ENCODE measurements around the gene MCTP2.

The MCTP2 gene

DNA sequence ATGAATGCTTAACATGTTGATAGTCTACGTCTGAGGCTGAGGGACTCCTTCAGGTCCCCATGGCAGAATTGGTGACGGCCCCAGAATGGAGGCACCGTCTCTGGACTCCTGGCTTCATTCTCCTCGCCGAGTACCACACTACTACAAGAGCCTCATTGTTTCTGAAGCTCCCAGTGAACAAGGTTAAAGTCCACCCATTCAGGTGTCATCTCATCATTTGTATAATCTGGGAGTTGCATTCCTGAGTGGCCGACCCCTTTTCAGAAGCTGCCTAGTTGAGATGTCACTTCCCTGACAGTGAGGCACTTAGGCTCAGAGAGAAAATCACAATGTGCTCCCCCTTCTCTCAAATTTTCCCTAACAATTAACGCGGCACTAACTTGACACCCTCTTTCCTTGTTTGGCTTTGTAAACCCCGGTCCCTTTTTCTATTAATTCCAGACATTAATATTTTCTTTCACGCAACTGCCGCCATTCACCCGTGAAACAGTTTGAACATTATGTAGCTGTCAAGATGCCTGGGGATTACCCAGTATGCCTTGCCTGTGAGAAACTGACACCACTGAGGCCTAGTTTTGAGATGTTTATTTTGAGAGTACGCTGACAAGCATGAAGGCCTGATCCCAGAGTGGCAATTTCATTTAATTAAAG is 105.6 kb downstream of the MCTP2 start:
- Mint-ChIP-seq H3K4me3 (no peak overlapping the region), H3K9me3 (no peaks in the 10 kb centered on the region), H3K36me3 (ENCODE audit: insufficient read depth) (peaks cover 4% of the 10 kb centered on the region), H3K27ac (no peak overlapping the region), H3K4me1 (ENCODE audit: low read depth in 2 of 2) (peaks cover 4 to 7% of the 10 kb centered on the region in 2 donors), H3K27me3 (no peaks in the 10 kb centered on the region)
- DNase-seq = no peak
- ATAC-seq (replicated peaks) = no peak

GRCh38 chr15:94338243-94338846 is 107.0 kb downstream of the MCTP2 start:
- H3K4me1 Mint-ChIP-seq (ENCODE audit: low read depth in 2 of 2) = peaks cover 4 to 7% of the 10 kb centered on the region in 2 donors
- H3K9me3 Mint-ChIP-seq = no peaks in the 10 kb centered on the region
- peaks cover 4% of the 10 kb centered on the region for H3K36me3 Mint-ChIP-seq (ENCODE audit: insufficient read depth)
- ATAC-seq (replicated peaks) (no peak), DNase-seq (no peak)
- no peak overlapping the region for H3K4me3 Mint-ChIP-seq
- no peaks in the 10 kb centered on the region for H3K27me3 Mint-ChIP-seq
- no peak overlapping the region for H3K27ac Mint-ChIP-seq

- Mint-ChIP-seq H3K27me3 (no peaks in the 10 kb centered on the region), H3K9me3 (no peaks in the 10 kb centered on the region), H3K27ac (peak overlapping the region in 1 of 2 donors; percentile 28), H3K4me1 (ENCODE audit: low read depth in 2 of 2) (peaks cover 1 to 9% of the 10 kb centered on the region in 2 donors), H3K4me3 (no peak overlapping the region), H3K36me3 (ENCODE audit: insufficient read depth) (peaks cover 13% of the 10 kb centered on the region)
- DNase-seq (no peak), ATAC-seq (replicated peaks) (no peak)
These were observed 114.9 kb downstream of the MCTP2 start for GRCh38 chr15:94346282-94346681.

DNA sequence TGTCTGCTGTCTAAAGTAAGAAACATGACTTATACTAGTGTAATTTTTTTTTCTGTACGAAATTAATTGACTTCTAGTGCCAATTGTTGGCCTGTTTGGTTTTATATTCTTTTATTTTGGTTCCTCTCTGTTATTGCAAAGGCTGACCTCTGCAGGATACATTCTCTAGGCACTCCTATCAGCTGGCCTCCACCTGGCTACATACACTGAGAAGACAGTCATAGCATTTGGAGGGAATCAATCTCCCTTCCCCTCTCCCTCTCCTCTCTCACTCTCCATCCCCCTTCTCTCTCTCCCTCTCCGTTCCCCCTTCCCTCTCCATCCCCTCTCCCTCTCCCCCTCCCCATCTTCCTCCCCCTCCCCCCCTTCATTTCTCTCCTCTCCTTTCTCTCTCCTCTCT is 116.7 kb downstream of the MCTP2 start:
- H3K27ac Mint-ChIP-seq = peak overlapping the region; percentile 1 to 7
- DNase-seq = no peak
- peaks cover 22% of the 10 kb centered on the region for H3K36me3 Mint-ChIP-seq (ENCODE audit: insufficient read depth)
- no peak for ATAC-seq (replicated peaks)
- no peaks in the 10 kb centered on the region for H3K27me3 Mint-ChIP-seq
- peaks cover 1 to 9% of the 10 kb centered on the region in 2 donors for H3K4me1 Mint-ChIP-seq (ENCODE audit: low read depth in 2 of 2)
- no peaks in the 10 kb centered on the region for H3K9me3 Mint-ChIP-seq
- H3K4me3 Mint-ChIP-seq = no peak overlapping the region

GRCh38 chr15:94351031-94351535 is 119.7 kb downstream of the MCTP2 start:
- no peak overlapping the region for H3K4me3 Mint-ChIP-seq
- H3K9me3 Mint-ChIP-seq = no peaks in the 10 kb centered on the region
- no peak overlapping the region for H3K27ac Mint-ChIP-seq
- H3K4me1 Mint-ChIP-seq (ENCODE audit: low read depth in 2 of 2) = peaks cover 1 to 9% of the 10 kb centered on the region in 2 donors
- no peak for DNase-seq
- H3K27me3 Mint-ChIP-seq = no peaks in the 10 kb centered on the region
- H3K36me3 Mint-ChIP-seq (ENCODE audit: insufficient read depth) = peaks cover 33% of the 10 kb centered on the region
- no peak for ATAC-seq (replicated peaks)

- H3K36me3 Mint-ChIP-seq (ENCODE audit: insufficient read depth) = peaks cover 42% of the 10 kb centered on the region
- ATAC-seq (replicated peaks) = no peak
These were observed 121.5 kb downstream of the MCTP2 start for GRCh38 chr15:94352636-94353487.

GRCh38 chr15:94353488-94353820 is 122.1 kb downstream of the MCTP2 start:
- no peaks in the 10 kb centered on the region for H3K27me3 Mint-ChIP-seq
- no peak overlapping the region for H3K27ac Mint-ChIP-seq
- DNase-seq = no peak
- H3K4me3 Mint-ChIP-seq = no peak overlapping the region
- peaks cover 43% of the 10 kb centered on the region for H3K36me3 Mint-ChIP-seq (ENCODE audit: insufficient read depth)
- H3K9me3 Mint-ChIP-seq = no peaks in the 10 kb centered on the region
- peaks cover 0 to under 1% of the 10 kb centered on the region in 2 donors for H3K4me1 Mint-ChIP-seq (ENCODE audit: low read depth in 2 of 2)
- no peak for ATAC-seq (replicated peaks)

More at GRCh38 chr15:94352636-94353487, 121.5 kb downstream of the MCTP2 start:
- H3K27me3 Mint-ChIP-seq = no peaks in the 10 kb centered on the region
- H3K27ac Mint-ChIP-seq = no peak overlapping the region
- H3K4me1 Mint-ChIP-seq (ENCODE audit: low read depth in 2 of 2) = peaks cover 0 to 6% of the 10 kb centered on the region in 2 donors
- H3K9me3 Mint-ChIP-seq = no peaks in the 10 kb centered on the region
- DNase-seq = no peak
- H3K4me3 Mint-ChIP-seq = no peak overlapping the region

DNA sequence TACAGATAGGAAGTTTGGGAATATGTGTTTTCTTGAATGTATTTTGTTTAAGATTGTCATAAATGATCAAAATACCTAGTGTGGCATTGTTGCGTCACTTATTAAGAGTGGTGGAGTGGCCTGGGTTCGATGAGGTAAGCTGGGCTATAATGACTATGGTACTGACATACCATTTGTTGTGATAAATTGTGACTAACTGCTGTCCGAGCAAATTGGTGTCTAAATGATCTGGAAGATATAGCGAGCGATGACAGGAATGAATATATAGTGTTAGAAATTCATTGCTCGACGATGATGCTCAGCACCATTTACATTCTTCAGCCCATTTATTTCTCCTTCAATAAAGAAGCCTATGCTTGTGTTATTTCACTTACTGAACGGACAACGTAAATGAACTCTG is 123.3 kb downstream of the MCTP2 start:
- DNase-seq (no peak), ATAC-seq (replicated peaks) (no peak)
- no peaks in the 10 kb centered on the region for H3K9me3 Mint-ChIP-seq
- H3K27ac Mint-ChIP-seq = no peak overlapping the region
- peaks cover under 1% of the 10 kb centered on the region in 2 donors for H3K4me1 Mint-ChIP-seq (ENCODE audit: low read depth in 2 of 2)
- peaks cover 45% of the 10 kb centered on the region for H3K36me3 Mint-ChIP-seq (ENCODE audit: insufficient read depth)
- no peaks in the 10 kb centered on the region for H3K27me3 Mint-ChIP-seq
- H3K4me3 Mint-ChIP-seq = no peak overlapping the region

DNA sequence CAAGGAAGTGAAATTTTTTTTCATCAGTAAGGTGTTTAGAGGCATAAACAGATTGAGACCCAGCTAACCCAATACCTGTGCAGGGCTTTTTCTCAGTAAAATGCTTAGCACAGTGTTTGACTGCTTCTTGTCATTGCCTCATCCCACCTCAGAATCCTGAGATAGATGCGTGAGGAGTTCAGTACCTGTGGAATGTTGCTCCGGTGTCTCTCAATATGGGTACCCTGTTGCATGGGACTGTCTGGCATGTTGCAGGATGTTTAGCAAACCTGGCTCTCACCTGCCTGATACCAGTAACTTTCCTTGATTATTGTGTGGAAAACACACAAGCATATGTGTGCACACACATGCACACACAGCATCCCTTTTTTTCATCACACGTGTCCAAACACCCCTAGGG is 128.4 kb downstream of the MCTP2 start:
- Mint-ChIP-seq H3K27me3 (no peaks in the 10 kb centered on the region), H3K4me3 (no peak overlapping the region), H3K4me1 (ENCODE audit: low read depth in 2 of 2) (peaks cover 4 to 6% of the 10 kb centered on the region in 2 donors), H3K36me3 (ENCODE audit: insufficient read depth) (peaks cover 34% of the 10 kb centered on the region), H3K9me3 (no peaks in the 10 kb centered on the region), H3K27ac (no peak overlapping the region)
- ATAC-seq (replicated peaks) (no peak), DNase-seq (no peak)

DNA sequence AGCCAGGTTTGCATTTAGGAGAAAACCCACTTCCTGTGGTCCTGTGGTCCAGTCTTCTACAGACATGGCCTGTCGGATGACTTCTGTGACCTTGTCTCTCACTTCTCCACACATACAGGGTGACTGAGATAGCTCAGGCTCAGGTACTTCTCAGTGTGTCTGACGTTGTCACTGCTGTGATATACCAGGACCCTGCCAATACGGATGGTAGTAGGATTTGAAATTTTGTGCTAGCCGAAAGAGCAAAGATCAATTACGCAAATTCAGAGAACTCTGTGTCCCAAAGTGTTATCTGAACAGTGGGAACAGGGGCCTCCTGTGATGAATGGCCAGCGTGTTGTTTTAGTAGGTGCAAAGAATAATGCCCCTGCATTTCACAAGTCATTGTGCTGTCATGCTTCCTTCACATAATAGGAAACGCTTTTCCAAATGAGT is 128.9 kb downstream of the MCTP2 start:
- Mint-ChIP-seq H3K4me3 (no peak overlapping the region), H3K4me1 (ENCODE audit: low read depth in 2 of 2) (peaks cover 4 to 6% of the 10 kb centered on the region in 2 donors), H3K27ac (no peak overlapping the region), H3K9me3 (no peaks in the 10 kb centered on the region), H3K36me3 (ENCODE audit: insufficient read depth) (peaks cover 31% of the 10 kb centered on the region), H3K27me3 (no peaks in the 10 kb centered on the region)
- ATAC-seq (replicated peaks) = no peak
- DNase-seq = no peak

- Mint-ChIP-seq H3K9me3 (no peaks in the 10 kb centered on the region), H3K4me3 (no peak overlapping the region), H3K36me3 (ENCODE audit: insufficient read depth) (peaks cover 20% of the 10 kb centered on the region), H3K27ac (no peak overlapping the region), H3K4me1 (ENCODE audit: low read depth in 2 of 2) (peaks cover 4 to 6% of the 10 kb centered on the region in 2 donors), H3K27me3 (no peaks in the 10 kb centered on the region)
- no peak for DNase-seq
- no peak for ATAC-seq (replicated peaks)
These were observed 131.2 kb downstream of the MCTP2 start for GRCh38 chr15:94362385-94363092.

DNA sequence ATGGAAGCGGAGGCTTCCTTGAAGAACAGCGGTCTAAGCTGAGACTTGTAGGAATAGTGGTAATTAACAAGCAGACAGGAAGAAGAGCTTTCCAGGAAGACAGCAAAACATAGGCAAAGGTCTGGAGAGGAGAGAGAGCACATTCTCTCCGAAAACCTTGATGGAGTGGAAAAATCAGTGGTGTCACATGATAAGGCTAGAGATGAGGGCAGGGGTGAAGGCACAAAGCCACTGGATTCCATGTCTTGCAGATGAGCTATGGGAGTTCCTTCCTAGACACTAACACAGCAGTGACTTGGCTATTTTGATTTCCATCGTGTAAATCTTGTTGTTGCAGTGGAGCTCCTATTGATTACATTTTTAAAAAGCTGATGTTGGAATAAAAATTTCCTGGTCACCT is 132.0 kb downstream of the MCTP2 start:
- H3K27me3 Mint-ChIP-seq = no peaks in the 10 kb centered on the region

GRCh38 chr15:94366781-94367180 is 135.4 kb downstream of the MCTP2 start:
- Mint-ChIP-seq H3K27ac (no peak overlapping the region), H3K27me3 (no peaks in the 10 kb centered on the region), H3K4me3 (no peak overlapping the region), H3K36me3 (ENCODE audit: insufficient read depth) (peaks cover 33% of the 10 kb centered on the region), H3K9me3 (no peaks in the 10 kb centered on the region), H3K4me1 (ENCODE audit: low read depth in 2 of 2) (no peaks in the 10 kb centered on the region)
- DNase-seq (no peak), ATAC-seq (replicated peaks) (no peak)

More for the DNA sequence above, 132.0 kb downstream of the MCTP2 start:
- Mint-ChIP-seq H3K4me3 (no peak overlapping the region), H3K4me1 (ENCODE audit: low read depth in 2 of 2) (peaks cover 4 to 6% of the 10 kb centered on the region in 2 donors), H3K9me3 (no peaks in the 10 kb centered on the region), H3K27ac (peak overlapping the region in 1 of 2 donors; percentile 49), H3K36me3 (ENCODE audit: insufficient read depth) (peaks cover 20% of the 10 kb centered on the region)
- DNase-seq (no peak), ATAC-seq (replicated peaks) (no peak)

Measured in effector memory CD8-positive, alpha-beta T cell (primary cell).